Activated CD8-positive, alpha-beta T cell treated with anti-CD3 and anti-CD28 coated beads for 36 hours (primary cell): Measurements from ENCODE around the gene NABP1. TPM values are rescaled to one million over a fixed set of nuclear protein-coding genes. Genes with fewer than 3 reads are reported as not detected.

Source experiments
- ATAC-seq: fragments of 200-7000 bp; cut with Tn5 transposase; one replicate; pipeline ENCODE4 v1.10.0; 2021; ENCODE audit warnings: mild to moderate bottlenecking, moderate library complexity
- CTCF ChIA-PET: fragments of 350-600 bp; sonication (Branson Sonifier 250); formaldehyde crosslinking; loops from one replicate; lab custom pipeline; 2021; ENCODE audit warnings: antibody characterized with exemption; lab: Charles Lee
- POLR2A ChIA-PET: fragments of 350-600 bp; sonication (Branson Sonifier 250); formaldehyde crosslinking; loops from one replicate; lab custom pipeline; 2021; ENCODE audit warnings: antibody characterized with exemption; lab: Charles Lee
- DNase-seq: peaks from one replicate; pipeline ENCODE4 v3.0.0-alpha.2; 2020
- H3K27ac Mint-ChIP-seq: one replicate; pipeline ENCODE4 v1.8.0; 2021; ENCODE audit warnings: mild to moderate bottlenecking, mixed read lengths
- H3K27me3 Mint-ChIP-seq: one replicate; pipeline ENCODE4 v1.8.0; 2021; ENCODE audit warnings: mixed read lengths
- H3K36me3 Mint-ChIP-seq: one replicate; pipeline ENCODE4 v1.8.0; 2021; ENCODE audit warnings: low read depth, mixed read lengths
- H3K4me1 Mint-ChIP-seq: one replicate; pipeline ENCODE4 v1.8.0; 2021; ENCODE audit warnings: low read depth, mixed read lengths
- H3K4me3 Mint-ChIP-seq: one replicate; pipeline ENCODE4 v1.8.0; 2021; ENCODE audit warnings: mild to moderate bottlenecking, moderate library complexity, mixed read lengths
- H3K9me3 Mint-ChIP-seq: one replicate; pipeline ENCODE4 v1.8.0; 2021; ENCODE audit warnings: mixed read lengths
- CTCF ChIP-seq: fragments of 200-600 bp; IDR thresholded peaks from one replicate; pipeline ENCODE4 v1.8.0; 2022; ENCODE audit warnings: antibody characterized with exemption, mild to moderate bottlenecking
- intact Hi-C: fragments of 100-400 bp; cut with micrococcal nuclease; formaldehyde crosslinking; loops from one replicate; pipeline ENCODE4 v1.10.0; 2022
- total RNA-seq, 2 experiments: library from RNA; stranded (reverse); gene quantifications; one replicate each; pipeline ENCODE4 v1.2.3, GENCODE V29; 2021

Gene NABP1
- total RNA-seq, 2 experiments from 2014 or later: 30.5 to 31.7 TPM

- ChIA-PET POLR2A (interaction anchor here (5.2 kb wide), 1 partner anchor 11 kb away, joined by 24 read pairs; the partner anchor contains the start of gene NABP1), CTCF (interaction anchor here (0.5 kb wide), 1 partner anchor 68 kb away, joined by 3 read pairs; no protein-coding TSS in a partner anchor)
- Mint-ChIP-seq H3K27me3 (no peaks in the 10 kb centered on the region), H3K27ac (no peak overlapping the region), H3K36me3 (no peaks in the 10 kb centered on the region), H3K4me3 (no peak overlapping the region), H3K4me1 (peaks cover 23% of the 10 kb centered on the region), H3K9me3 (peaks cover 9% of the 10 kb centered on the region)
- DNase-seq (peak; percentile 19), ATAC-seq (peak; percentile 79)
- intact Hi-C loops: no loop called here
- TF ChIP-seq CTCF: no peak
Observed at GRCh38 chr2:191666732-191667131, 11.2 kb upstream of the NABP1 start.

- TF ChIP-seq CTCF: no peak
- no peaks in the 10 kb centered on the region for H3K36me3 Mint-ChIP-seq
- DNase-seq (no peak), ATAC-seq (peak; percentile 38)
- ChIA-PET POLR2A (interaction anchor here (5.2 kb wide), 1 partner anchor 8 kb away, joined by 24 read pairs; the partner anchor contains the start of gene NABP1), CTCF (no interaction called here)
- peaks cover 24% of the 10 kb centered on the region for H3K4me1 Mint-ChIP-seq
- intact Hi-C loops: no loop called here
- no peaks in the 10 kb centered on the region for H3K9me3 Mint-ChIP-seq
- no peak overlapping the region for H3K4me3 Mint-ChIP-seq
- H3K27me3 Mint-ChIP-seq: no peaks in the 10 kb centered on the region
- H3K27ac Mint-ChIP-seq: no peak overlapping the region
Observed at GRCh38 chr2:191670076-191670475, 7.9 kb upstream of the NABP1 start.

GRCh38 chr2:191670787-191671186 lies 7.1 kb upstream of the NABP1 start:
- H3K36me3 Mint-ChIP-seq: no peaks in the 10 kb centered on the region
- no peak overlapping the region for H3K4me3 Mint-ChIP-seq
- POLR2A ChIA-PET: no interaction called here
- no peak for ATAC-seq
- CTCF ChIA-PET: no interaction called here
- H3K9me3 Mint-ChIP-seq: no peaks in the 10 kb centered on the region
- no peak for DNase-seq
- peaks cover 25% of the 10 kb centered on the region for H3K4me1 Mint-ChIP-seq
- H3K27ac Mint-ChIP-seq: no peak overlapping the region
- intact Hi-C loops: no loop called here
- TF ChIP-seq CTCF: no peak
- no peaks in the 10 kb centered on the region for H3K27me3 Mint-ChIP-seq

GRCh38 chr2:191675807-191676721 lies 1.9 kb upstream of the NABP1 start:
- POLR2A ChIA-PET: interaction anchor here (0.6 to 4.6 kb wide), 12 partner anchors 9 to 655 kb away, joined by 3 to 54 read pairs (median 5); no protein-coding TSS in a partner anchor
- peak; percentile 25 for ATAC-seq
- intact Hi-C loops: loop anchor here (2.0 to 5.0 kb wide), 3 partner anchors 39 to 104 kb away; no protein-coding TSS in a partner anchor

More at GRCh38 chr2:191675807-191676721, 1.9 kb upstream of the NABP1 start:
- Mint-ChIP-seq H3K27ac (peak overlapping the region; percentile 99), H3K4me1 (peaks cover 37% of the 10 kb centered on the region), H3K9me3 (no peaks in the 10 kb centered on the region), H3K36me3 (peaks cover 23% of the 10 kb centered on the region), H3K4me3 (peak overlapping the region; percentile 100), H3K27me3 (no peaks in the 10 kb centered on the region)
- DNase-seq: peak; percentile 79
- CTCF ChIA-PET: interaction anchor here (1.0 to 2.4 kb wide), 11 partner anchors 35 to 121 kb away, joined by 3 to 18 read pairs (median 5); no protein-coding TSS in a partner anchor
- TF ChIP-seq CTCF: no peak
